Tibial nerve (tissue), 4 donors: ENCODE data around the gene BTBD9. TPM values are rescaled to one million over a fixed set of nuclear protein-coding genes. Genes with fewer than 3 reads are reported as not detected.

Source experiments
- DNase-seq, 2 donors: peaks; one replicate each; pipeline ENCODE4 v3.0.0-alpha.2; 2019; ENCODE audit warnings: low spot score in 2 of 2
- H3K27ac ChIP-seq, 4 donors: fragments of 200-600 bp; sonication (generic) in 3 of 4; one replicate each; pipeline ENCODE4 v1.5.1; 2017 to 2019; ENCODE audit warnings: mild to moderate bottlenecking in 1 of 4
- H3K27me3 ChIP-seq, 2 donors: fragments of 200-600 bp; sonication (generic) in 1 of 2; one replicate each; pipeline versions ENCODE4 v1.5.1 to v1.6.0; 2017 to 2019
- H3K36me3 ChIP-seq, 3 donors: fragments of 200-600 bp; sonication (generic); one replicate each; pipeline ENCODE4 v1.5.1; 2018 to 2019
- H3K4me1 ChIP-seq, 4 donors: fragments of 200-600 bp; sonication (generic) in 3 of 4; one replicate each; pipeline ENCODE4 v1.5.1; 2017 to 2019
- H3K4me3 ChIP-seq, 4 donors: fragments of 200-600 bp; sonication (generic) in 3 of 4; one replicate each; pipeline ENCODE4 v1.5.1; 2017 to 2019; ENCODE audit warnings: mild to moderate bottlenecking in 1 of 4, moderate library complexity in 1 of 4
- H3K9me3 ChIP-seq, 4 donors: fragments of 200-600 bp; sonication (generic) in 3 of 4; one replicate each; pipeline ENCODE4 v1.5.1; 2017 to 2019
- EP300 ChIP-seq, 2 donors: sonication (generic); formaldehyde crosslinking; IDR thresholded peaks; one replicate each; pipeline ENCODE4 v1.6.1; 2017; ENCODE audit warnings: antibody characterized with exemption in 2 of 2, mild to moderate bottlenecking in 1 of 2
- POLR2A ChIP-seq, 2 donors: fragments of 450-650 bp; IDR thresholded peaks; one replicate each; pipeline ENCODE4 v1.6.1; 2017; ENCODE audit warnings: antibody characterized with exemption in 2 of 2, mild to moderate bottlenecking in 2 of 2, moderate library complexity in 2 of 2
- WGBS, 2 donors: methylation state at CpG; one replicate each; pipeline ENCODE4 v1.1.5; 2018; 5-methylcytosine and 5-hydroxymethylcytosine counted together
- total RNA-seq, 4 donors: library from RNA; depleted of rRNA; stranded (reverse); fragments of >200 nt; gene quantifications; one replicate each; pipeline ENCODE4 v1.1.0, GENCODE V29; 2016
- TF ChIP-seq, protein P1 (sequence below), 5 experiments: fragments of 200-600 bp in 3 of 5; fragments of 450-650 bp in 2 of 5; sonication (generic) in 3 of 5; IDR thresholded peaks; one replicate each; pipeline ENCODE4 v1.5.1; 2016 to 2019; ENCODE audit warnings: antibody characterized with exemption in 5 of 5, mild to moderate bottlenecking in 3 of 5, moderate library complexity in 2 of 5

Gene BTBD9
- total RNA-seq, 4 donors from 2014 or later = 7.5 to 23.9 (median 10.7) TPM

DNA sequence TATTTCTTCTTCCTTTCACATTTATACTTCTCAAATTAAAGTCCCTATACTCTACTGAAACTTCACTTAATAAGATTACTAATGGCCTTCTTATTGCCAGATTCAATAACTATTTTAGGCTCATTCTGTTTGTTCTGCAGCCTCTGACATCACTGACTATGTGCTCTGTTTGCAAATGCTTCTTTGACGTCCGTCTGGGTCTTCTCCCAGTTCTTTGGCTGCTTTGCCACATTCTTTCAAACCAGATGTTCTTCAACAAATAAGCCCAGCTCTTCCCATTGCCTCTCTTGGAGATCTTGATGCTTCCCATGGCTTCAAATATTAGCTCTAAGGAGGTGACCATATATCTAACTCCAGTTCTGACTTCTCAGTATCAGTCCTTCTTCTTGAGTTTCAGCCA, 117.4 kb downstream of the BTBD9 start:
- DNase-seq = no peak
- Histone ChIP-seq H3K36me3 (peaks cover 0 to 21% (median 0%) of the 10 kb centered on the region in 3 donors), H3K9me3 (peaks cover 0 to 10% (median 0%) of the 10 kb centered on the region in 4 donors), H3K4me1 (no peaks in the 10 kb centered on the region), H3K4me3 (no peak overlapping the region), H3K27ac (no peak overlapping the region), H3K27me3 (no peaks in the 10 kb centered on the region)
- TF ChIP-seq EP300 (IDR thresholded peaks at IDR 0.05) (no peak), POLR2A (IDR thresholded peaks at IDR 0.05) (no peak)
- 24 to 27% methylated on average over 2 of the region's 2 CpGs for WGBS, 2 donors

DNA sequence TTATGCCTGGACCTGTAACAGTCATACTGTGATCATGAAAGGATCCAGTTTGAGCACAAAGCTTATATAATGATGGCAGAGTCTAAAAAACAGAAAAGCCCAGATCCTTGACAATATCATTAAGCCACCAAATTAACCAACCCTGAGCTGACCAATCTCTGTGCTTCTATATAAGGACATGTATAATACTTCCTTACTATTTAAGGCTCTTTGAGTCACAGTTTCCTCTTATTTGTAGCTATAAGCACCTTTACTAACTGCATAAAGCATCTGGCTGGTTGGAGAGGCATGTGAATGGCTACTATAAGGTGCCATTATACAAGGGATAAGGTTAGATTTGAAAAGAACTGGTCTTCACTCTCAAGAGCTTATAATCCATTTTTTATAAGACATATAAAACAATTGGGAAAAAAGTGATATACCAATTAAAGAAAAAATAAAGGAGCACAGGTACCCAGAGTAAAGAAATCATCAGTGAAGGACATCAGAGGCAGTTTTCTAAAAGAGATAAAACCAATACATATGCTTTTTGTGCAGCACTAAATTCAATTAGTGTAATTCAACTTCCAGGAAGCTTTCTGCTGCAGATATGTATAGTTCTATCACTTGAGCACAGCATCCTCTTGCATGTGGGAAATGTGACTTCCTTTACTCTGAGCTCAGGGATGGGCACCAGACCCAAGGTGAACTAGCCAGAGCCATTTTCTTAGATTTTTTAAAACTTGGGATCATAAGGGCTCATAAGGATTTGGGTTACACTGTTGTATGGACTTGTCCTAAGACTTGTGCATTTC, 121.0 kb downstream of the BTBD9 start:
- Histone ChIP-seq H3K27me3 (no peaks in the 10 kb centered on the region), H3K27ac (no peak overlapping the region), H3K9me3 (no peaks in the 10 kb centered on the region), H3K36me3 (no peaks in the 10 kb centered on the region), H3K4me3 (no peak overlapping the region), H3K4me1 (no peaks in the 10 kb centered on the region)
- DNase-seq = no peak
- TF ChIP-seq, protein P1, sequence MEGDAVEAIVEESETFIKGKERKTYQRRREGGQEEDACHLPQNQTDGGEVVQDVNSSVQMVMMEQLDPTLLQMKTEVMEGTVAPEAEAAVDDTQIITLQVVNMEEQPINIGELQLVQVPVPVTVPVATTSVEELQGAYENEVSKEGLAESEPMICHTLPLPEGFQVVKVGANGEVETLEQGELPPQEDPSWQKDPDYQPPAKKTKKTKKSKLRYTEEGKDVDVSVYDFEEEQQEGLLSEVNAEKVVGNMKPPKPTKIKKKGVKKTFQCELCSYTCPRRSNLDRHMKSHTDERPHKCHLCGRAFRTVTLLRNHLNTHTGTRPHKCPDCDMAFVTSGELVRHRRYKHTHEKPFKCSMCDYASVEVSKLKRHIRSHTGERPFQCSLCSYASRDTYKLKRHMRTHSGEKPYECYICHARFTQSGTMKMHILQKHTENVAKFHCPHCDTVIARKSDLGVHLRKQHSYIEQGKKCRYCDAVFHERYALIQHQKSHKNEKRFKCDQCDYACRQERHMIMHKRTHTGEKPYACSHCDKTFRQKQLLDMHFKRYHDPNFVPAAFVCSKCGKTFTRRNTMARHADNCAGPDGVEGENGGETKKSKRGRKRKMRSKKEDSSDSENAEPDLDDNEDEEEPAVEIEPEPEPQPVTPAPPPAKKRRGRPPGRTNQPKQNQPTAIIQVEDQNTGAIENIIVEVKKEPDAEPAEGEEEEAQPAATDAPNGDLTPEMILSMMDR (IDR thresholded peaks at IDR 0.05) = no peak
- no peak for TF ChIP-seq EP300 (IDR thresholded peaks at IDR 0.05)
- TF ChIP-seq POLR2A (IDR thresholded peaks at IDR 0.05) = no peak

DNA sequence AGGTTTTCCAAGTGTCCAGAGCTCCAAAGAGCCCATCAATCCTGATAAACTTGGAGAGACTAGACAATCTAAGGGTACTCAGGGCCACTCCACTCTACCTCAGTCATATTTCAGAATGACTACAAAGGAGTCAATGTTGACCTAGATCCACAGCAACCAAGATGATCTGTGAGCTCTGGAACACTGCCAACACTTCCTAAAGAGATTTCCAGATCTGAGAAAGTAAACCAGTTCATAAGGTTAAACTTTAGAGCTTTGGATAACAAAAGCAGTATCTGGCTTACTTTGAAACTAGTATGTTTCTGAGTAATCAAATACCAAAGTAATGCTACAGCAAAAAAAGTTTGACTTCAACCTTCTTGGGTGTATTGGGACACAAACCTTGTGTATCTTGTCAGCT, 122.7 kb downstream of the BTBD9 start:
- TF ChIP-seq POLR2A (IDR thresholded peaks at IDR 0.05) (no peak), EP300 (IDR thresholded peaks at IDR 0.05) (no peak)
- TF ChIP-seq, protein P1 (IDR thresholded peaks at IDR 0.05) = no peak
- Histone ChIP-seq H3K4me3 (no peak overlapping the region), H3K4me1 (no peaks in the 10 kb centered on the region), H3K27ac (no peak overlapping the region), H3K9me3 (no peaks in the 10 kb centered on the region), H3K27me3 (no peaks in the 10 kb centered on the region), H3K36me3 (no peaks in the 10 kb centered on the region)
- DNase-seq = no peak

DNA sequence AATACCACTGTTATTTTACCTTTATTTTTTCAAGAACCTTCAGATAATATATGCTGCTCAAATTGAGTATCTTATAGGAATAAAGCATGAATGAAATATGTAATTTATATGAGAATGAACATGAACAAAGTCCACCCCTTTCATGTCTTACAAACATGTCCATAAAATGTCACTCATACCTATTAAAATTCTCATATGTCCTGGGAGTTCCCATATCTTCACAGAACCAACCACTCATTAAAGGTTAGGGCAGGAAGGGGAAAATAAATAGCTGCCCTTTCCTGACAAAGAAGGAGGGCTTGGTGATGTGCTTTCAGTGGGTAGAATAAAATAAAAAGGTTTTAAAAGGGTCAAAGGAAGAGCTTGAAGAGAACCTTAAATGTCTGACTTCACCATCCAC, 125.3 kb downstream of the BTBD9 start:
- no peak for DNase-seq
- no peak overlapping the region for H3K4me3 ChIP-seq
- H3K36me3 ChIP-seq = no peaks in the 10 kb centered on the region
- no peak overlapping the region for H3K27ac ChIP-seq
- peaks cover 0 to 7% (median 0%) of the 10 kb centered on the region in 4 donors for H3K4me1 ChIP-seq
- H3K27me3 ChIP-seq = no peaks in the 10 kb centered on the region
- no peaks in the 10 kb centered on the region for H3K9me3 ChIP-seq
- TF ChIP-seq EP300 (IDR thresholded peaks at IDR 0.05) = no peak
- TF ChIP-seq, protein P1 (IDR thresholded peaks at IDR 0.05) = no peak
- no peak for TF ChIP-seq POLR2A (IDR thresholded peaks at IDR 0.05)

DNA sequence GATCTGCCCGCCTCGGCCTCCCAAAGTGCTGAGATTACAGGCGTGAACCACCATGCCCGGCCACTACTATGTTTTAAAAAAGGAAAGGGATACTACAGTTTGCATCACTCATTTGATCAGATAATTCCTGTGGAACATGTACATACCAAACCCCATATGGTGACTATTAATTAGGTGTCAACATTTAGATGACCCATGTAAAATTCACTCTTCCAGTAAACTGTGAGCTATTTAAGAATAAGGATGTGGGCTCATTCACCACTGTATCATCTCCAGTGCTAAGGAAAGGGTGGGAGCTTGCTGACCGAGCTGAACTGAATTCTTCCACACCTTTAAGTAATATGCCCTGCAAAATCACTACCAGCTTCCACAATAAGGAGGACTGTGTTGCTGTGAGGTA, 127.5 kb downstream of the BTBD9 start:
- DNase-seq = no peak
- TF ChIP-seq POLR2A (IDR thresholded peaks at IDR 0.05) = no peak
- TF ChIP-seq, protein P1 (IDR thresholded peaks at IDR 0.05) = no peak
- TF ChIP-seq EP300 (IDR thresholded peaks at IDR 0.05) = no peak
- H3K27ac ChIP-seq = no peak overlapping the region
- peaks cover 0 to 19% (median 0%) of the 10 kb centered on the region in 4 donors for H3K4me1 ChIP-seq
- H3K27me3 ChIP-seq = no peaks in the 10 kb centered on the region
- WGBS, 2 donors = 99 to 100% methylated on average over 5 of the region's 5 CpGs
- H3K36me3 ChIP-seq = no peaks in the 10 kb centered on the region
- no peak overlapping the region for H3K4me3 ChIP-seq
- H3K9me3 ChIP-seq = no peaks in the 10 kb centered on the region
